Right lobe of liver (tissue), 6 donors: ENCODE measurements around the gene STMN3. TPM values are rescaled to one million over a fixed set of nuclear protein-coding genes. Genes with fewer than 3 reads are reported as not detected.
A peak's percentile ranks its signal among the peaks of the same experiment; 100 is the strongest.

Source experiments
- ATAC-seq, 4 donors: fragments of 200-7000 bp; cut with Tn5 transposase; one replicate each; pipeline ENCODE4 v1.9.1; 2020; ENCODE audit warnings: mild to moderate bottlenecking in 4 of 4, moderate library complexity in 4 of 4
- DNase-seq, 3 donors: peaks; one replicate each; pipeline ENCODE4 v3.0.0-alpha.2; 2020
- H3K27ac ChIP-seq, 3 donors: fragments of 200-600 bp; one replicate each; pipeline ENCODE4 v1.8.0; 2022
- H3K27me3 ChIP-seq, 2 donors: fragments of 200-600 bp; one replicate each; pipeline ENCODE4 v1.8.0; 2022
- H3K36me3 ChIP-seq, 4 donors: fragments of 200-600 bp; sonication (generic) in 1 of 4; one replicate each; pipeline versions ENCODE4 v1.5.1 to v1.8.0; 2017 to 2022; ENCODE audit warnings: control low read depth in 1 of 4
- H3K4me1 ChIP-seq, 4 donors: fragments of 200-600 bp; sonication (generic) in 1 of 4; one replicate each; pipeline versions ENCODE4 v1.5.1 to v1.8.0; 2017 to 2022; ENCODE audit warnings: control low read depth in 1 of 4
- H3K4me3 ChIP-seq, 3 donors: fragments of 200-600 bp; one replicate each; pipeline ENCODE4 v1.8.0; 2022
- H3K9me3 ChIP-seq, 4 donors: fragments of 200-600 bp; sonication (generic) in 1 of 4; one replicate each; pipeline versions ENCODE4 v1.5.1 to v1.8.0; 2017 to 2022; ENCODE audit warnings: control low read depth in 1 of 4
- POLR2A ChIP-seq: fragments of 450-650 bp; IDR thresholded peaks from one replicate; pipeline ENCODE4 v1.6.1; 2017; ENCODE audit warnings: antibody characterized with exemption, mild to moderate bottlenecking
- WGBS: methylation state at CpG from one replicate; pipeline ENCODE4 v1.1.6; 2018; ENCODE audit warnings: low coverage, low lambda C conversion rate; ENCODE audit not compliant: insufficient coverage; ENCODE audit errors: missing lambda C conversion rate; 5-methylcytosine and 5-hydroxymethylcytosine counted together
- intact Hi-C, 2 donors: fragments of 100-400 bp; cut with DNase I; formaldehyde crosslinking; loops; one replicate each; pipeline versions ENCODE4 v1.11.2 to v1.14.1; 2022
- total RNA-seq, 6 experiments: library from RNA; depleted of rRNA in 2 of 6; stranded (reverse); fragments of >200 nt in 2 of 6; fragmentation: NEBNext Ultra II Directional in 3 of 6; extraction: Animal tissue kit (Norgen Biotek cat#: 25700) in 3 of 6; gene quantifications; one replicate each; pipeline versions ENCODE4 v1.1.0 to v1.2.4, GENCODE V29; 2016 to 2023
- TF ChIP-seq, protein P1 (sequence below), 4 donors: fragments of 200-600 bp in 3 of 4; fragments of 450-650 bp in 1 of 4; IDR thresholded peaks; one replicate each; pipeline versions ENCODE4 v1.5.1 to v1.8.0; 2016 to 2022; ENCODE audit warnings: antibody characterized with exemption in 4 of 4, mild to moderate bottlenecking in 2 of 4
- donor health status: DM: no; HTN: yes; CAD: no.
- donor health status: DM: no; HTN: no; CAD: no.
- donor health status: DM: no; HTN: no; CAD: no.
- donor health status: DM: no; HTN: yes; CAD: no.
- donor health status: DM: no; HTN: yes; CAD: no.

STMN3 gene
- total RNA-seq, 6 experiments from 2014 or later: 0.43 to 1.6 (median 0.77) TPM

DNA sequence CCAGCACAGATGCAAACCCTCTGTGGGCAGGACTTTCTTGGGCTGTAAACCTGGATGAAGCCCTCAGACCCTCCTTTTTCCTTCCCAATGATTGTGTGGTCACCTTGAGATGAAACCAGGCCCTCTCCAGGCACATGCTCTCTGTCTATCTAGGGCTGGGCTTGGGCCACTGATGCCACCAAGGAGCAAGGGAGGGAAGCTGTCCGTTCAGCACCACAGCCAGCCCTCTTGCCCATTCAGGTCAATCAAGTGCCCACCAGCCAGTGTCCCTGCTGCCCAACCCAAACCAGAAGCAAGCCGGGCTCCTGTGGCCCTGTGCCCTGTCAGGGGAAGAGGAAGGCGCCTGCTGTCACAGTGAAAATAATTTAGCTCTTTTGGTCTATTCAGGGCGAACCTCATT lies 8.0 kb downstream of the STMN3 start:
- Histone ChIP-seq H3K27me3 (no peaks in the 10 kb centered on the region), H3K4me1 (peaks cover 0 to 6% (median 0%) of the 10 kb centered on the region in 4 donors), H3K27ac (no peak overlapping the region), H3K9me3 (no peaks in the 10 kb centered on the region), H3K36me3 (no peaks in the 10 kb centered on the region), H3K4me3 (no peak overlapping the region)
- 20% methylated on average over 1 of the region's 4 CpGs for WGBS
- intact Hi-C loops: no loop called here
- no peak for DNase-seq
- no peak for ATAC-seq
- TF ChIP-seq, protein P1, sequence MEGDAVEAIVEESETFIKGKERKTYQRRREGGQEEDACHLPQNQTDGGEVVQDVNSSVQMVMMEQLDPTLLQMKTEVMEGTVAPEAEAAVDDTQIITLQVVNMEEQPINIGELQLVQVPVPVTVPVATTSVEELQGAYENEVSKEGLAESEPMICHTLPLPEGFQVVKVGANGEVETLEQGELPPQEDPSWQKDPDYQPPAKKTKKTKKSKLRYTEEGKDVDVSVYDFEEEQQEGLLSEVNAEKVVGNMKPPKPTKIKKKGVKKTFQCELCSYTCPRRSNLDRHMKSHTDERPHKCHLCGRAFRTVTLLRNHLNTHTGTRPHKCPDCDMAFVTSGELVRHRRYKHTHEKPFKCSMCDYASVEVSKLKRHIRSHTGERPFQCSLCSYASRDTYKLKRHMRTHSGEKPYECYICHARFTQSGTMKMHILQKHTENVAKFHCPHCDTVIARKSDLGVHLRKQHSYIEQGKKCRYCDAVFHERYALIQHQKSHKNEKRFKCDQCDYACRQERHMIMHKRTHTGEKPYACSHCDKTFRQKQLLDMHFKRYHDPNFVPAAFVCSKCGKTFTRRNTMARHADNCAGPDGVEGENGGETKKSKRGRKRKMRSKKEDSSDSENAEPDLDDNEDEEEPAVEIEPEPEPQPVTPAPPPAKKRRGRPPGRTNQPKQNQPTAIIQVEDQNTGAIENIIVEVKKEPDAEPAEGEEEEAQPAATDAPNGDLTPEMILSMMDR (IDR thresholded peaks at IDR 0.05): no peak
- TF ChIP-seq POLR2A: no peak

DNA sequence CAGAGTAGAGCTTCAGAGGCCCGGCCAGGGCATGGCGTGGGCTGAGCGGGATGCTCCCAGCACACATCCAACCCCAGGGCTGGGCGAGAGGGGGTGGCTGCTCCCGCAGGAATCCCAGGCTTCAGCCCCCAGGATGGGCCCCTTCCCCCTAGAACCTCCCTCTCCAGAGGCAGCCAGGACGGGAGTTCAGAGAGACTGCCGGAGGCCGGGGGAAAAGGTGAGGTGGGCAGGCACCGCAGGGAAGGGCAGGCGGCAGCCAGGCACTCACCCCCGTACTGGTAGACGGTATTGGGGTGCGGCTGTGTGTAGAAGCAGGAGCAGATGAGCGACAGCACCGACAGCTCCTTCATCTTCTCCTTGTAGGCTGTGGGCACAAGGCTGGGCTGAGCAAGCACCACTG lies 9.3 kb downstream of the STMN3 start:
- DNase-seq (no peak), ATAC-seq (no peak)
- no peak for TF ChIP-seq POLR2A
- TF ChIP-seq, protein P1 (IDR thresholded peaks at IDR 0.05): no peak
- no peaks in the 10 kb centered on the region for H3K27me3 ChIP-seq
- no CpG with 5 or more reads among the region's 15 CpGs for WGBS
- intact Hi-C loops: no loop called here
- H3K9me3 ChIP-seq: no peaks in the 10 kb centered on the region
- H3K4me1 ChIP-seq: peaks cover 0 to 6% (median 0%) of the 10 kb centered on the region in 4 donors
- H3K4me3 ChIP-seq: no peak overlapping the region
- H3K36me3 ChIP-seq: no peaks in the 10 kb centered on the region
- H3K27ac ChIP-seq: no peak overlapping the region

DNA sequence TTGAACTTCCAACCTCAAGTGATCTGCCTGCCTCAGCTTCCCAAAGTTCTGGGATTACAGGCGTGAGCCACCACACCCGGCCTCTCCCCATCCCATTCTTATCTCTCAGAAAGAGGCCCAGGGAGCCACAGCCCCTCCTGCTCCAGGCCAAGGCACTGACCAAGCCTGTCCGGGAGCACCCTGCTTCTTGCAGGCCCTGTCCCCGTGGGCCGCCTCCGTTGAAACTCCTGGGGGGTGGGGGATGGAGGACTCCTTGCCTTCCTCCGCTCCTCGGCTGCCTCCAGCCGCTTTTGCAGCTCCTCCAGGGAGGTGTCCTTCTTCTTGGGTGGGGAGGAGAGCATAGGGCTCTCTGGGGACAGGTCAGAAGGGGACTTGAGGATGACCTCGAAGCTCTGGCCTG lies 9.7 kb downstream of the STMN3 start:
- no peaks in the 10 kb centered on the region for H3K27me3 ChIP-seq
- peaks cover 0 to 6% (median 0%) of the 10 kb centered on the region in 4 donors for H3K4me1 ChIP-seq
- no peak for TF ChIP-seq POLR2A
- TF ChIP-seq, protein P1 (IDR thresholded peaks at IDR 0.05): no peak
- no peak for ATAC-seq
- no peak overlapping the region for H3K27ac ChIP-seq
- intact Hi-C loops: no loop called here
- DNase-seq: no peak
- 91% methylated on average over 7 of the region's 10 CpGs for WGBS
- H3K4me3 ChIP-seq: no peak overlapping the region
- no peaks in the 10 kb centered on the region for H3K36me3 ChIP-seq
- no peaks in the 10 kb centered on the region for H3K9me3 ChIP-seq

DNA sequence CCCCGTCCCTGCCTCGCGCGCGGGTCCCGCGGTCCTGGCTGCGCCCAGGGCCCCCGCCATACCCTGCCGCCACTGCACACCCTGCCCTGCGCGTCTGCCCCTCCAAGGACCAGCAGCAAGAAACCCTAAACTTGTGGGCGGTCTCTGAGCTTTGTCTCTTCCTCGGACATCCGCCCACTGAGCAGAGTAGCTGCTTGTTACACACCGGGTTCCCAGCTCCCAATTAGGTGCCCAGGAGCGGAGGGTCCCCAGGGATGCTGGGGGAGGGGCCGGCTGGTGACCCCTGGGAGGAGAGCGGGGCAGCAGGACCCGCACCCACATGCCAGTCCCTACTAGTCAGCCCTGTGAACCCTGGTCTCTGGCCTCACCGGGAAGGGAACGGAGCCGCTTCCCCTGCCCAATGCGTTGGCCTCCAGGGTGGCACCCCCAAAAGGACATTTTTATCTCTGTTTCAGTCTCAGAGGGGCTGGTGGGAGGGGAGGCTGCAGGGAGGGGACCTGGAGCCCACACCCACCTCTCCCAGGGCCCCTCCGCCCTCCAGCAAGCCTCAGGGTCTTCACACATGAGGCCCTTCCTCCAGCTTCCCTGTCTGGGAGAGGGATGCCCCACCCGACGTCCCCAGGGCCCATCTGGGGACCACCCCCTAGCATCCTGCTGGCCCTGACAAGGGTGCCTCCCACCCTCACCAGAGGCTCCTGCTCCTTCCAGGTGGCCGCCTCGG lies 10.5 kb downstream of the STMN3 start:
- no CpG with 5 or more reads among the region's 29 CpGs for WGBS
- Histone ChIP-seq H3K9me3 (no peaks in the 10 kb centered on the region), H3K4me1 (peaks cover 0 to 6% (median 0%) of the 10 kb centered on the region in 4 donors), H3K36me3 (no peaks in the 10 kb centered on the region), H3K4me3 (peak overlapping the region; percentile 45 to 67 (median 52)), H3K27ac (peak overlapping the region in 1 of 3 donors; percentile 33), H3K27me3 (no peaks in the 10 kb centered on the region)
- intact Hi-C loops: no loop called here
- DNase-seq: no peak
- no peak for ATAC-seq
- no peak for TF ChIP-seq POLR2A
- TF ChIP-seq, protein P1 (IDR thresholded peaks at IDR 0.05): no peak
